GM12872 (cell line): ENCODE data around the gene SEC22A.

Experiments
- TF ChIP-seq, protein P1 (sequence below): IDR thresholded peaks from 3 replicates; pipeline ENCODE4 v1.5.1; 2011; ENCODE audit warnings: low read depth, mild to moderate bottlenecking, low read length, moderate library complexity; ENCODE audit not compliant: insufficient read depth

The SEC22A gene

DNA sequence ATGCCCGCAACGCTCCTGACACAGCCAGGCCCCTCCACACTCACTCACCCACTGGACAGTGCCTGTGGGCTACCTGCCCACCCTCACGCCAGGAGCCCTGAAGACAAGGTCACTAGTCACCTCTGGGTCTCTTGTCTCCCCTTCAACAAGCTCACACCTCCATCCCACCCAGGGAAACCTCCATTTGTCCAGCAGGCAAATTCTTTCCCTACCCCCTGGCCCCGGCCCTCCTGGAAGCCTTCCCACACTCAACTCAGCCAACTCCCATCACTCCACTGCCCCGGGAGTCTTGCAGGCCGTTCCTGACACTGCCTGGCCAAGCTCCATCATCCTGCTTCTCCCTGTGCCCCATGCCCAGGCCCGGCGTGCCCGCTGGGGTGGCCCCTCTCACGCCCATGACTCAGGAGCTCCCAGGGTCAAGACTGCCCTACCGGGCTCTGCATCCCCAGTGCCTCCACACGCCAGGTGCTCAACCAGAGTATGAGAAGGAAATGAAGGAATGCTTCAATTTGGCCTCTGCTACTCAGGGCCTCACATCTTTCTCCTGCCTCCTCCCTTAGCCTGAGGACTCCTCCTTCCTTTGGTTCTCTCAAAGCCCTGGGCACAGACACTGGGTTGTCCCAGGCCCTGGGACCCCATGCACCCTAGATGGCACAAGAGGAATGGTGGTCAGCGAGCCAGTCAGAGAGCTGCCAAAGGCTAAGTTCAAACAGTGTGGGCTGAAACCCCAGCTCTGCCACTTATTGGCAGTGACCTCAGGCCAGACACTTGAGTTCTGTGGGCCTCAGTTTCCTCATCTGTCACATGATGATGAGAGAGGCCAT is 88.6 kb downstream of the SEC22A start:
- TF ChIP-seq, protein P1, sequence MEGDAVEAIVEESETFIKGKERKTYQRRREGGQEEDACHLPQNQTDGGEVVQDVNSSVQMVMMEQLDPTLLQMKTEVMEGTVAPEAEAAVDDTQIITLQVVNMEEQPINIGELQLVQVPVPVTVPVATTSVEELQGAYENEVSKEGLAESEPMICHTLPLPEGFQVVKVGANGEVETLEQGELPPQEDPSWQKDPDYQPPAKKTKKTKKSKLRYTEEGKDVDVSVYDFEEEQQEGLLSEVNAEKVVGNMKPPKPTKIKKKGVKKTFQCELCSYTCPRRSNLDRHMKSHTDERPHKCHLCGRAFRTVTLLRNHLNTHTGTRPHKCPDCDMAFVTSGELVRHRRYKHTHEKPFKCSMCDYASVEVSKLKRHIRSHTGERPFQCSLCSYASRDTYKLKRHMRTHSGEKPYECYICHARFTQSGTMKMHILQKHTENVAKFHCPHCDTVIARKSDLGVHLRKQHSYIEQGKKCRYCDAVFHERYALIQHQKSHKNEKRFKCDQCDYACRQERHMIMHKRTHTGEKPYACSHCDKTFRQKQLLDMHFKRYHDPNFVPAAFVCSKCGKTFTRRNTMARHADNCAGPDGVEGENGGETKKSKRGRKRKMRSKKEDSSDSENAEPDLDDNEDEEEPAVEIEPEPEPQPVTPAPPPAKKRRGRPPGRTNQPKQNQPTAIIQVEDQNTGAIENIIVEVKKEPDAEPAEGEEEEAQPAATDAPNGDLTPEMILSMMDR, result no peak

DNA sequence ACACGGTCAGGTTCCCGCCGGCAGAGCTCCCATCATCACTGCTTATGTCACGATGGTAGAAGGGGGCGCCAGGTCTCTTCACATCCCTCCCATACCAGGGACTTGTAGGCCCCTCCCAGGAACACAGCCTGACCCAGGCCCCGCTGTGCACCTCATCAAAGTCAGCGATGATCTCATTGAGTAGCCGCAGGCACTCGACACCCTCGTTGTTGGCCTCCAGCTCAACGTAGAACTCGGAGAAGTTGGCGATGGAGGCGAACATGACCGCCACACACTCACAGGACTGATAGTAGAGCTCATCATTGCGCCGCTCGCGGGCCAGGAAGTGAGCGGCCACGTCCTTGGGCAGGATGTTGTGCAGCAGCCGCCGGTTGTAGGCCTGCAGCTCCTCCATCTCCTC is 89.2 kb downstream of the SEC22A start:
- TF ChIP-seq, protein P1, result no peak

DNA sequence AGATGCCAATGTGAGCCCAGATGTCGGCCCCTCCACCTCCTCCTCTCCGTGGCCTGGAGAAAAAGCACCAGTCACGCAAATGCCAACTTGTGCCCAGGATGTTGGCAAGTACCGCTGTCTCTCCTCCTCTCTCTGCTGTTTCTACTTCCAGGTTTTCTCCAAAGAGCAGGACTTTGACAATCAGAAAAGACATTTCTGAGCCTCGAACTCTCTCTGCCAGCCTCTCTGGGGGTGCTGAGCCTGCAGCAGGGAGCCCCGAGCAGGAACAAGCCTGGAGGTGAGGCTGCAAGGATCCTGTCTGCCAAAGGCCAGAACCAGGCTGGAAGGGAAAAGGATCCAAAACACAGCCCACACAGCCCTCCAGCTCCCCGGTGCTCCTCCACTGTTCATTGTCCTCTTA is 89.7 kb downstream of the SEC22A start:
- TF ChIP-seq, protein P1, result no peak

DNA sequence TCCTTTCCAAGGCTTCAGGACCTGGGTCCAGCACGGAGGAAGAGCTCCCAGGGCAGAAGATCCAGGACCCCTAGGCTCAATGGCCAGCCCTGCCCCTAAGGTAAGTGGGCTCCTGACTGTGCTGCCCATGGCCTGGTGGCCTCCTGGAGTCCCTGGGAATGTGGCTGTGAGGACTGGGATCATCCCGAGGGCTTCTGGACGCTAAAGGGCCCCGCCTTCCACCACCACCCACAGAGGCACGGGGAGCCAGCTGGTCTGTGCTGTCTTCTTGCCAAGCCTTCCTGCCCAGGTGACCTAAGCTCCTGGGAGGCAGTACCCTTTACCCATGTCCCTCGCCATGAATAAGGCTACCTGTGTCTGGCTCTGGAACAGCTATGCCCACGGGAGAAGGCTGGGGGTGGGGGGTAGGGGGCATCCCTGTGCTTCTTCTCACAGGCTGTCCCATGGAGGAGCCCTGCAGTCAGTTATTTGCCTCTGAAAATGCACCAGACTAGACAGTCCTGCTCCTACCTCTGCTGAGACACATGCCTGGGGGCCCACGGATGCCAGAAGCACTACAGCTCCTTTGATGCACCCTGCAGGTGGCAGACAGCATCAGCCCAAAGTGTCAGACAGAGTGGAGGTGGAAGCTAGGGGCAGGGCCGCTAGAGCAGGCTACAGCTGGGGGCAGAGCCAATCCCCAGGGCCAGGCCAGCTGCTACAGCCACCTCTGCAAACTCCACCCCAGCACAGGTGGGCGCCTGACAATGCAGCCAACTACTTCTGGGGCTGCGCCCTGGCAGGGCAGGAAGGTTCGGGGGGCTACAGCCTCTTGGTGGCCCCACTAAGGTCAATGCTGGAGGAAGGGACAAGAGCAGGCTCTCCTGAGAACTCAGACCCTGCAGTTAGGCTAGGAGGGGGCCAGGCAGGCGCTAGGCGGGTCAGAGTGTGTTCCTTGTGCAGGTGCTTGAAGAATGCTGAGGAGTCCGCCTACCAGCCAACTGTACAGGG is 90.9 kb downstream of the SEC22A start:
- TF ChIP-seq, protein P1, result no peak

DNA sequence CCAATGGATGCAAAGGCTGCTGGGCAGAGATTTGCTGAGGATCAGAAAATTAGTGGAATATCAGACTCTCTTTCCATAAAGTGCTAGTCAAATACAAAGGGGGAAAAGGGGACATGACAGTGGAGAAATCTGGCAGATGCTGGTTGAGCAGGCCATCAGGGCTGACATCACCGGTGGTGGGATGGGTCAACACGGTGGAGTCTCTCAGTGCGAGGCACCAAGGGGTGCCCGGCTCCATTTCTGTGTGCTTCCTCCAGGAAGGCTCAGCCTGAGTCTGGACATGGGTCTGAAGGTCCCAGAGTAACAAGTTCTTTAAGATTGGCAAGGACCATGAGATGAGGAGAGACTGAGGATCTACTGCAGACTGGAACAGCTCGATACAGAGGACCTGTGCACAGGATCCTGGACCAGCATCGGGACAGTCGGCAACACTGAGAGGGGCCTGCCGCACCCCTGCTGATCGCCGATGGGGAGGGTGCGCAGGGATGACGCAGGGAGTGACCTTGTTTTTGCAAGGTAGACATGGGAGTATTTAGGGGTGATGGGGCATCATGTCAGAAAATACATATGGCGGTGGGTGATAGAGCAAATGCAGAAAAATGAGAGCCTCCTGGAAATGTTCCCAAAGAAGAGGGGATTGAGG is 92.7 kb downstream of the SEC22A start:
- TF ChIP-seq, protein P1, result no peak

DNA sequence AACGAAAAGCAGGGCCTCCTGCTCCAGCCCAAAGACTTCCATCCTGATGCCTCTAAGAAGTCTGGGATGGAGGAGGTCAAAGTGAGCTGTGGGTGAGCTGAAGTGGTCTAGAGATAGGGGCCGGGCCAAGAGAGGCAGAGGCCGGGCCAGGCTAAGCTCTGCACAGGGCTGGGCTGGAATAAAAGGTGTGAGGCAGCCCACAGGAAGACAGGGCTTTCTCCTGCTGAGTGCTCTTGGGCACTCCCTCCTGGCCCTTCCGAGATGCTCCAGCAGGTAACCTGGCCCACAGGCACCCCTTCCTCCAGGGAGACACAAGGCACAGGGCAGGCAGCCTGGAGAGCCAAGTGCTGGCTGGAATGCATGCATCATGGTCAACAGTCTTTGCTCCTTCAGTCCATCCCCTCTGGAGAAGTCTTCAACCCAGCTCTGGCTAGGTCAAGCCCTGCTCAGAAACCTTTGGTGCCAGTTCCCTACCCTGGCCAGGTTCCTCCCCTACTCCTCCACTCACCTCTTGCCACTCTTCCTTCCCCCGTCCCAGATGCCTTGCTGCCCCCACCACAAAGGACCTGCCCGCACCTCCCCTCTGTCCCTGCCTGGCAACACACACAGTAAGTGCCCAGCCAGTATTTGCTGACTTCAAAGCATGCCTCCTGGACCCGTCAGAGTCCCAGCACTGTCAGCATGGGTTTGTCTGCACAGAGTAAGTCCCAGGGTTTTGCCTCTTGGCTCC is 93.6 kb downstream of the SEC22A start:
- TF ChIP-seq, protein P1, result no peak
